Tibial nerve (tissue), 4 donors: ENCODE data around the gene ARF1.

Experiments used
- EP300 ChIP-seq, 2 donors: sonication (generic); formaldehyde crosslinking; IDR thresholded peaks; one replicate each; pipeline ENCODE4 v1.6.1; 2017; ENCODE audit warnings: antibody characterized with exemption in 2 of 2, mild to moderate bottlenecking in 1 of 2
- POLR2A ChIP-seq, 2 donors: fragments of 450-650 bp; IDR thresholded peaks; one replicate each; pipeline ENCODE4 v1.6.1; 2017; ENCODE audit warnings: antibody characterized with exemption in 2 of 2, mild to moderate bottlenecking in 2 of 2, moderate library complexity in 2 of 2
- TF ChIP-seq, protein P1 (sequence below), 5 experiments: fragments of 200-600 bp in 3 of 5; fragments of 450-650 bp in 2 of 5; sonication (generic) in 3 of 5; IDR thresholded peaks; one replicate each; pipeline ENCODE4 v1.5.1; 2016 to 2019; ENCODE audit warnings: antibody characterized with exemption in 5 of 5, mild to moderate bottlenecking in 3 of 5, moderate library complexity in 2 of 5

DNA sequence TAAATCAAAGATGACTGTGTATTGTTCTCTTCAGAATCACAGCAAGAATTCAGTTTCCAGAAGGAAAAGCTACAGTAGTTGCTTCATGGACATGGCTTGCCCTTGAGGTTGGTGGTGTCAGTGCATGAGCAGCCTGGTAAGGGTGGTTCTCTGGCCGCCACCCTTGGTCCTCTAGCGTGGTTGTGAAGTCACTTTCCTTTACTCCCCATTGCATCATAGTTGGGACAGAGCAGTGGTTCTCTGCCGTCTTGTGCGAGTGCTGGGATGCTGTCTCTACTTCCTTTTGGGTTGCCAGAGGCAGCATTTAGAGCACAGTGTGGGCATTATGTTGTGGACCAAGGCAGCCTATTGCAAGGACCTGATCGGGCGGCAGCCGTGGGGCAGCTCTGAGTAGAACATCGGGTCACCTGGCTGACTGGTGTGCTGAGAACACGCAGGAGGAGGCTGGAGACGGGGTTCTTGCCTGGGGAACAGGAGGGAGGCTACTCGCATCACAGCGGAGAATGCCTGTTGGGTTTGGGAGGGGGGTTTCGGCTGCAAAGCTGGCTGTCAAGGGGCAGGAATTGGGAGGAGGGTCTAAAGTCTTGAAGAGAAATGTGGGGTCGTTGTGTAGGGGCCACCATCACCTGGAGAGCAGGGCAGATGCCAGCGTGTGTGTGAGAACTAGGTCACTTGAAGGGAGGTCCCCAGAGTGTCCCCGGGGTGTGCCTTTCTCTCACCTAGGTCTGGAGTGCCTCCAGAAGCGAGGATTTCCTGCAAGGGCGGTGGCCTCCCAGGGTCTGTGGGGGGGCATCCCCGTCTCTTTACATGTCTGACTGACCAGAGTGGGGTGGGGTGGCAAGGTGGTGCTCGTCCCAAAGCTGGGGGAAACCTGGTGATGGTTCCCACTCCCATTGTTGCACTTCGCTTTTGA, 6.3 kb downstream of the ARF1 start:
- TF ChIP-seq, protein P1, sequence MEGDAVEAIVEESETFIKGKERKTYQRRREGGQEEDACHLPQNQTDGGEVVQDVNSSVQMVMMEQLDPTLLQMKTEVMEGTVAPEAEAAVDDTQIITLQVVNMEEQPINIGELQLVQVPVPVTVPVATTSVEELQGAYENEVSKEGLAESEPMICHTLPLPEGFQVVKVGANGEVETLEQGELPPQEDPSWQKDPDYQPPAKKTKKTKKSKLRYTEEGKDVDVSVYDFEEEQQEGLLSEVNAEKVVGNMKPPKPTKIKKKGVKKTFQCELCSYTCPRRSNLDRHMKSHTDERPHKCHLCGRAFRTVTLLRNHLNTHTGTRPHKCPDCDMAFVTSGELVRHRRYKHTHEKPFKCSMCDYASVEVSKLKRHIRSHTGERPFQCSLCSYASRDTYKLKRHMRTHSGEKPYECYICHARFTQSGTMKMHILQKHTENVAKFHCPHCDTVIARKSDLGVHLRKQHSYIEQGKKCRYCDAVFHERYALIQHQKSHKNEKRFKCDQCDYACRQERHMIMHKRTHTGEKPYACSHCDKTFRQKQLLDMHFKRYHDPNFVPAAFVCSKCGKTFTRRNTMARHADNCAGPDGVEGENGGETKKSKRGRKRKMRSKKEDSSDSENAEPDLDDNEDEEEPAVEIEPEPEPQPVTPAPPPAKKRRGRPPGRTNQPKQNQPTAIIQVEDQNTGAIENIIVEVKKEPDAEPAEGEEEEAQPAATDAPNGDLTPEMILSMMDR (IDR thresholded peaks at IDR 0.05), result no peak
- no peak for TF ChIP-seq POLR2A (IDR thresholded peaks at IDR 0.05)
- TF ChIP-seq EP300 (IDR thresholded peaks at IDR 0.05), result no peak
